ENCODE results near the gene BNC2.

- TF ChIP-seq, protein P1, sequence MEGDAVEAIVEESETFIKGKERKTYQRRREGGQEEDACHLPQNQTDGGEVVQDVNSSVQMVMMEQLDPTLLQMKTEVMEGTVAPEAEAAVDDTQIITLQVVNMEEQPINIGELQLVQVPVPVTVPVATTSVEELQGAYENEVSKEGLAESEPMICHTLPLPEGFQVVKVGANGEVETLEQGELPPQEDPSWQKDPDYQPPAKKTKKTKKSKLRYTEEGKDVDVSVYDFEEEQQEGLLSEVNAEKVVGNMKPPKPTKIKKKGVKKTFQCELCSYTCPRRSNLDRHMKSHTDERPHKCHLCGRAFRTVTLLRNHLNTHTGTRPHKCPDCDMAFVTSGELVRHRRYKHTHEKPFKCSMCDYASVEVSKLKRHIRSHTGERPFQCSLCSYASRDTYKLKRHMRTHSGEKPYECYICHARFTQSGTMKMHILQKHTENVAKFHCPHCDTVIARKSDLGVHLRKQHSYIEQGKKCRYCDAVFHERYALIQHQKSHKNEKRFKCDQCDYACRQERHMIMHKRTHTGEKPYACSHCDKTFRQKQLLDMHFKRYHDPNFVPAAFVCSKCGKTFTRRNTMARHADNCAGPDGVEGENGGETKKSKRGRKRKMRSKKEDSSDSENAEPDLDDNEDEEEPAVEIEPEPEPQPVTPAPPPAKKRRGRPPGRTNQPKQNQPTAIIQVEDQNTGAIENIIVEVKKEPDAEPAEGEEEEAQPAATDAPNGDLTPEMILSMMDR (IDR thresholded peaks at IDR 0.05) = no peak
- TF ChIP-seq POLR2A (IDR thresholded peaks at IDR 0.05) = no peak
Observed at GRCh38 chr9:16681652-16681987, 188.8 kb downstream of the BNC2 start.

All from Peyer's patch (tissue), 4 donors.